HG03280 (cell line): Measurements from ENCODE around the gene UNC93A.
"Not testable (repeated sequence)": the region's sequence is repeated elsewhere in the genome, so short reads cannot be mapped to it uniquely, and the experiment has no call there.

Experiments used
- ATAC-seq: cut with Tn5 transposase; IDR thresholded peaks from one replicate; pipeline ENCODE4 v1.9.1; 2021; ENCODE audit warnings: mild to moderate bottlenecking, moderate library complexity; ENCODE audit not compliant: unreplicated experiment

UNC93A gene

GRCh38 chr6:167309355-167310192 is 18.5 kb downstream of the UNC93A start:
- not testable (repeated sequence) for ATAC-seq

GRCh38 chr6:167311286-167311685 is 20.2 kb downstream of the UNC93A start:
- ATAC-seq, result no peak

DNA sequence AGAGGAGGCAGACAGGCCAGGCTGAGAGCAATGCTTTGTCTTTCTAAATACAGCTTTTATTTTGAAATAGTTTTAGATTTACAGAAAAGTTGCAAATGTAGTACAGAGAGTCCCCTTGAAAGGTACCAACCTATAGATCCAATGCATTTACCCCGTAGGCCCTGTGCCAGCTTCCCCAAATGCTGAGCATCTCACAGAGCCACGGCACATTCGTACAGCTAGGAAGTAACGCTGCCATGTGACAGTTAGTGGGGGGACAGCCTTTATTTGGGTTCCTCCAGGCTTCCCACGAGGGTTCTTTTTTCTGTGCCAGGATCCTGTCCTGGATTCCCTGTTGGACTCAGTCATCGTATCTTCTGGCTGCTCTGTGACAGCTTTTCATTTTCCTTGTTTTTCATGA is 20.6 kb downstream of the UNC93A start:
- ATAC-seq, result not testable (repeated sequence)

- no peak for ATAC-seq
Measured at GRCh38 chr6:167314180-167314821, 23.2 kb downstream of the UNC93A start.

DNA sequence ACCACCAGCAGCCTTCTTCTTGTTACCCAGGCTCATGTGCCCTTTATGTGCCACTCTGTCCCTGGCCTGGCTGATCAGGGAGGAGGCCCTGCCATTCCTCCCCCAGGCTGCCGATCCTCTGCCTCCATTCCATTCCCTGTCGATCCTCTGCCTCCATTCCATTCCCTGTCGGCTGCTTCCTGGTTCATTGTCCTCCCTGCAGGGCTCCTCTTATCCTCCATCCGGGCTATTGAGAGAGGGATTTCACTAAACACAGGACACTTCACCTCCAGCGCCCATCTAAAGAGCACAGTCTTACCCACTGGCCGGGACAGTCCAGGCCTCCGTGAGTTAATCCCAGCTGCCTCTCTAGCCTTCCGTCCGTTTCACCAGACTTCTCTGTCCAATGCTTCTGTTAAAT is 26.1 kb downstream of the UNC93A start:
- no peak for ATAC-seq

DNA sequence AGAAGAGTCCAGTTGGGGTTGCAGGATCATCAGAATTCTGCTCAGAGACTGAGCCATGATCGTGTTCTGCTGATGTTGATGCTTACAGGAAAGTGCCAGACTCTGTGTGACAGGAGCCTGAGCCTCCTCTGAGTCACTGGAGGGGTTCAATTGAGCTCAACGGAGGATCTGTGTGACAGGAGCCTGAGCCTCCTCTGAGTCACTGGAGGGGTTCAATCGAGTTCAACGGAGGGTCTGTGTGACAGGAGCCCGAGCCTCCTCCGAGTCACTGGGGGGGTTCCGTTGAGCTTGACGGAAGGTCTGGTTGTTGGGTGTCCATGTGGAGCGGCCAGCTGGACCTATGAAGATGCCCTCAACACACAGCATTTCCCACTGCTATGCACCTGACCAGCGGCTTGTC is 27.2 kb downstream of the UNC93A start:
- ATAC-seq, result not testable (repeated sequence)

DNA sequence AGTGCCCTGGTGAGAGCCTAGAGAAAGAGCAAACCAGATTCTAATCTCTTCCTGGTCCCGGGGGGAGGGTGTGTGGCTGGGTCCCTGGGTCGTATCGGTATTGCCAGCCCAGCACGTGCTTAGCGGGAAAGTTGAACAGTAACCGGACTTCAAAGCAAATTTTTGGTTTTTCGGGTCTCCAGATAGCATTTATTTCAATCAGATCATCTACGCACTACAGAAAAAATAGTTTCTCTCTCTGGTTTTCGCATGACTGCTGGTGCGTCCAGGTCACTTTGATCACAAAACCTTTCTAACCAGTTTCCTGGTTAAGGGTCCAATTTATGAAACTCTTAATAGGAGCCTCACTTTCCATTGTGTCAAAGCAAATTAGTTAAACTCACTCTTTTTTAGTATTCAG is 27.7 kb downstream of the UNC93A start:
- not testable (repeated sequence) for ATAC-seq

DNA sequence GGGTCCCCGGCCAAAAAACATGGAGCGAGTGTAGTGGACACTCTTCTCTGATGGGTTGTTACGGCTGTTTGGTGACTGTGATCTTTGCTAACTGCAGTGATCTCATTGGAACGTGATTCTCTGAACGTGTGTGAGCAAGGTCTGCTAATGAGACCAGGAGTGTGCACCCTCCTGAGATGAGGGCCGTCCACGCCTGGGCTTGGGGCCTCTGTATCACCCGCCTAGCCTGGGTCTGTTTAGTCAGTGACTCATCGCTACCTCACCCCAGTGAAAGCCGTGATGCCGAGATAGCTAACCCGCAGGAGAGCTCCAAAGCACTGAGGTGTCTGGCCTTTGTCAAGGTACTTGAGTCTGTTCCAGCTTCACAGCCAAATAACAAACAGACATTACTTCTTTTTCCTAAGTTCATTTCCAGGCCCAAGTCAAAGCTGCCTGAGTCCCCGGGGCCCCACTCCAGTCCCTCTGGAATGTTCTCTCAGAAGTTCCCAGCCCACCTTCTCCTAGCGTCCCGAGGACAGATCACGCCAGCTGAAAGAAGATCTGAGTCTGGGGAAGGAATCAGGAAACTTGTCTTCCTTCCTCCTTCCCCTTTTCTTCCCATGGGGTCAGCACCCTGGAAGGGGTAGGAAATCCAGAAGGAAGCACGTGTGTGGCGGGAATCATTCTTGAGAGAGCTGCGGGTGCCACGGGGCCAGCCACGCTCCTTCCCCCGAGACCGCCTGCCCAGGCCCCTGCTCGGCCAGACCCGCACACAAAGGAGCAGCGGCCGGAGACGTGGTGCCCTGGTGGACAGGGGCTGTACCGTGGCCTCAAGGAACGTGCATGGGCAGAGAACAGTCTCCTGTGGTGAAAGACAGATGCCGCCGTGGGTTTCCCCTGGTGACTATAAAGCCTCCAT is 29.0 kb downstream of the UNC93A start:
- not testable (repeated sequence) for ATAC-seq

DNA sequence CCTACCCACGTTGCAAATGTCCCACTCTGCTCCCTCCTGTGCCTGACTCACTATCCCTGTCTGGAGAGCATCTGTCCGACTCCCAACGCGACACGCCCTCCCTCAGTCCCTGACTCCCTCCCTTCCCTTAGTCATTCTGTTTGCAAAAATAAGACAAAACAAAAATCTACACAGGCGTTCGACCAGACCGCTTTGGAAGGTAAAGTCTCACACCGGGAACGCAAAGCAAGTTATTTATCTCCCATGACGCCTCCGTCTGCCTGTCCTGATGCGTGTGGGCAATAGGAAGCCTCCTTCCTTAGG is 29.6 kb downstream of the UNC93A start:
- ATAC-seq, result not testable (repeated sequence)

- not testable (repeated sequence) for ATAC-seq
Measured at GRCh38 chr6:167321185-167321584, 30.1 kb downstream of the UNC93A start.

DNA sequence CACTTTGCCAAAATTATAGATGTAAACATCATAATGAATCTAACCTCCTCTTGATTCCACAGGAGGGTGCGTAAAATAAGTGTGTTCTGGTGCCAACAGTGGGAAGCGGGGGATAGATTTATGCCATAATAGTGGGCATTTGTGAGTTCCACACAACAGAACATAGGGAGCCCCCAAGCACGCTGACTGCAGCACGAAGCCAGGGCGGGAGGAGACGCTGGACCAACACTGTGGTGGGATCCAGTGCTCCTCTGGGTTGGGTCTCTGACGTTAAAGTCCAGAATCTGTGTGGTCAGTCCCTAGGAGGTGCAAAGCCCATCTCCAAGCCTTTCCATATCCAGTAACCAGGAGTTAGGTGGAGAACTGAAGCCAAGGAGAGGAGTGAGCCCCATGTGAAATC is 32.0 kb downstream of the UNC93A start:
- no peak for ATAC-seq

DNA sequence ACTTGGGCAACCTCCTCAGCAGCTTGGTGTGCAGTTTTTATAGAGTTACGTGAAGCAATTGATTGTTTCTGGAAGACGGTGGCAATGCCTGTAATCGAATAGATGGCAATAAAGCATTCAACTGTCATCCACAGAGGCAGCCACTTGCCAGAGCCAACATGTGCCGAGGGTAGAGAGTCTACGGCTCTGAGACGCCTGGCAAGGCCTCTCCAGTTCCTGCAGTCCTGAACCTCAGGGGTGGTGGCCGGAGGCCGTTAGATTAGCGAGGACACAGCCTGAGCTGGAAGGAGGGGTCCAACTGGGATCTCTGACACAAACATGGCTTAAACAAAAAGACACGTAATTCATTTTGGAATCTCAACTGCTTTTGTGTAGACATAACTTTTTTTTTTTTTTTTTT is 33.0 kb downstream of the UNC93A start:
- no peak for ATAC-seq

GRCh38 chr6:167325766-167326165 is 34.7 kb downstream of the UNC93A start:
- ATAC-seq, result no peak

- no peak for ATAC-seq
Measured at GRCh38 chr6:167327391-167327790, 36.3 kb downstream of the UNC93A start.

GRCh38 chr6:167328086-167328485 is 37.0 kb downstream of the UNC93A start:
- ATAC-seq, result no peak

DNA sequence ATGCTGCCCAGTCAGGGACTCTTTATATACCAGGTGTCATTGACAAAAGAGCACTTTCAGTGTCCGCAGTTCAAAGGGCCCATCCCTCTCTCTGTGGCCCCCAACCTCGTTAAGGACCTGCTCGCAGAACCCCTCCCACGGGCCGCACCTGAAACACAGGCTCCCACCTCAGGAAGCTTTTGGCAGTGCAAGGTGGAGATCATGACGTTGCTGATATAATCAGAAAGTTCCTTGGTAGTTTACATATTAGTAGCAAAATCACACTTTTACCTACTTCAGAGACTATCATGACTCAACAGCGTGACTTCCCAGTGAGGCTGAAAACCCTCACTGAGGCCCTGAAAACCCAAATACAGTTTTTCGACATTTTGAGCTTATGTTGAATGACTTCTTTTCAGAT is 37.9 kb downstream of the UNC93A start:
- no peak for ATAC-seq

GRCh38 chr6:167330750-167331149 is 39.6 kb downstream of the UNC93A start:
- no peak for ATAC-seq

DNA sequence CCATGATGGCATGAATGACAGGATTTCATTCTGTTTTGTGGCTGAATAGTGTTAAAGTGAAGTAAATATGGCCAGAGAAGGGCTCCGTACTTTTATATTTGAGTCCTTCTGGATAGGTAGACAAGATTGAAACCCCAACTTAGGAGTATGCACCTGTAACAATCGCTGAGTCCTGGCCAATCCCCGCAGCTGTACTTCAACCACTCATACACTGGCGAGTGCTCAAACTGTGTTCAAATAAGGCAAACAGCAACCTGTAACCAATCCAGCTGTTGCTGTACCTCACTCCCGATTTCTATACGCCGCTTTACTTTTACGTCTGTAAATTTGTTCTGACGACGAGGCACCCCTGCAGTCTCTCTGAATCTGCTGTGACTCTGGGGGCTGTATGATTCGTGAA is 40.5 kb downstream of the UNC93A start:
- ATAC-seq, result no peak

- ATAC-seq, result no peak
Measured at GRCh38 chr6:167336844-167337630, 45.9 kb downstream of the UNC93A start.

DNA sequence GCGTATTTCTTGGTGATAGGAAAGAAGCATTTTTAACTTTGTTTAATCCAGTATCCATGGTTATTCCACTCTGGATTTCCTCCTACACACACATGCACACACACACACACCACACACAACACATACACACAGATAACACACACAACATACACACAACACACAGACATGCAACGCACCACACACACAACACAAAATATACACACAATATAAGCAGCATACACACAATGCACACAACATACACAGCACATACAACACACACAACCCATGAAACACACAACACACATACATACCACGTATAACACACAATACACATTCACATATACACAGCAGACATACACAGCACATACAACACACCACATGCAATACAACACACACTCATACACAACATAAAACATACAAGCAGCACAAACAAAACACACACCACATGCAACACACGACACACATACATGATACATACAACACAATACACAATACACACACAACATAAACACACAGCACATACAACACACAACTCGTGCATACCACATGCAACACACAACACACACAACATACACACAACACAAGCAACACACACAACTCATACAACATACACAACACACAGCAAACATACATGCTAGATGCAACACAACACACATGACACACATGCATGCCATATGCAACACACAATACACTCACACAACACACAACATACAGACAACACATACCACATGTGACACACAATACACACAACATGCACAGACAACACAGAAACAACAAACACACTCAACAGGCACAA is 46.7 kb downstream of the UNC93A start:
- ATAC-seq, result no peak
